Measurements from ENCODE around the gene IFNL4. TPM values are rescaled to one million over a fixed set of nuclear protein-coding genes. Genes with fewer than 3 reads are reported as not detected.
A peak's percentile ranks its signal among the peaks of the same experiment; 100 is the strongest.
"Not testable (repeated sequence)": the region's sequence is repeated elsewhere in the genome, so short reads cannot be mapped to it uniquely, and the experiment has no call there.

IFNL4 gene
- total and polyA plus RNA-seq, 8 donors = not detected

DNA sequence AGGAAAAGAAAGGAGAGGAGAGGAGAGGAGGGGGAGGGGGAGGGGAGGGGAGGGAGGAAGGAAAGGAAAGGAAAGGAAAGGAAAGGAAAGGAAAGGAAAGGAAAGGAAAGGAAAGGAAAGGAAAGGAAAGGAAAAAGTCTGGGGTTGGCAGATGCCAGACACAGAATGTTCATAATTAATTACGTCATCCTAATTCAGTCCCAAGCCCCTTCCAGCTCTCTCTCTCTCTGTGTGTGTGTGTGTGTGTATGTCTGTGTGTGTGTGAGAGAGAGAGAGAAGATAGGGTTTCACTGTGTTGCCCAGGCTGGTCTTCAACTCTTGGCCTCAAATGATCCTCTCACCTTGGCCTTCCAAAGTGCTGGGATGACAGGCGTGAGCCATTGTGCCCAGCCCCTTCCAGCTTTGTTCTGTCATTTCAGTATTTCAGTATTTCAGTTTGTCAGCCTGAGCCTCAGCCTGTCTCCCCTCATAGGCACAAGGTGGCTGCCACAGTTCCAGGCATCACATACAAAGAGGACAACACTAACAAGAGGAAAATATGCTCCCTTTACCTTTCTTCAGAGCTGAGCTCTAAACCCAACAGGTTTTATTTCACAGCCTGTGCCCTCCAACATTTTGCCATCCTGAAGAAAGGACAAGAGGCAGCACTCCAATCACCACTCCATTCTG is 18.4 kb downstream of the IFNL4 start:
- intact Hi-C loops (cut with DNase I; ENCODE audit: low total_unique reads) = no loop called here
- WGBS, 5 donors = 80 to 93% (median 85%) methylated on average over 2 of the region's 2 CpGs

DNA sequence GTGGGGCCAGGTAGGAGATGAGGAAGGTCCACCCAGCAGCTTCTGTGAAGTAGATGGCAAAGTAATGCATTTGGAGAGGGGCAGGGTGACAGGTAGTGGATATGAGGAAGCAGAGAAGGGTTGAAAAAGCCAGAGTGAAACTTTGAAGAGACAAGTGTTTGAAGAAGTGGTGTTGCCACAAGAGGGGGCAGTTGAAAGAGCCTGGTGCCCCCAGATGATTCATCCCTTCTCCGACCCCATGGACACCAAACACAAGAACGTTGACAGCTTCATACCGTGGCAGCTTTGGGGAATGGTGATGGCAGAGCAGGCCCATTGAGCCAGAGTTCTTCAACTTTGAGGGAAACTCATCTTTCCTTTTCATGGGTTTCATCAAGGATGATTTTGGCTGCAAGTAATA is 23.7 kb downstream of the IFNL4 start:
- peaks cover 0 to 44% (median 4%) of the 10 kb centered on the region in 3 donors for H3K27me3 ChIP-seq
- H3K36me3 ChIP-seq = no peaks in the 10 kb centered on the region
- intact Hi-C loops (cut with DNase I; ENCODE audit: low total_unique reads) = no loop called here
- no peak for TF ChIP-seq POLR2AphosphoS5 (IDR thresholded peaks at IDR 0.05)
- TF ChIP-seq EP300 (IDR thresholded peaks at IDR 0.05) = no peak
- TF ChIP-seq, protein P1, sequence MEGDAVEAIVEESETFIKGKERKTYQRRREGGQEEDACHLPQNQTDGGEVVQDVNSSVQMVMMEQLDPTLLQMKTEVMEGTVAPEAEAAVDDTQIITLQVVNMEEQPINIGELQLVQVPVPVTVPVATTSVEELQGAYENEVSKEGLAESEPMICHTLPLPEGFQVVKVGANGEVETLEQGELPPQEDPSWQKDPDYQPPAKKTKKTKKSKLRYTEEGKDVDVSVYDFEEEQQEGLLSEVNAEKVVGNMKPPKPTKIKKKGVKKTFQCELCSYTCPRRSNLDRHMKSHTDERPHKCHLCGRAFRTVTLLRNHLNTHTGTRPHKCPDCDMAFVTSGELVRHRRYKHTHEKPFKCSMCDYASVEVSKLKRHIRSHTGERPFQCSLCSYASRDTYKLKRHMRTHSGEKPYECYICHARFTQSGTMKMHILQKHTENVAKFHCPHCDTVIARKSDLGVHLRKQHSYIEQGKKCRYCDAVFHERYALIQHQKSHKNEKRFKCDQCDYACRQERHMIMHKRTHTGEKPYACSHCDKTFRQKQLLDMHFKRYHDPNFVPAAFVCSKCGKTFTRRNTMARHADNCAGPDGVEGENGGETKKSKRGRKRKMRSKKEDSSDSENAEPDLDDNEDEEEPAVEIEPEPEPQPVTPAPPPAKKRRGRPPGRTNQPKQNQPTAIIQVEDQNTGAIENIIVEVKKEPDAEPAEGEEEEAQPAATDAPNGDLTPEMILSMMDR (IDR thresholded peaks at IDR 0.05) = no peak
- TF ChIP-seq POLR2A (IDR thresholded peaks at IDR 0.05) = no peak
- no peaks in the 10 kb centered on the region for H3K4me1 ChIP-seq
- 16 to 45% (median 35%) methylated on average over 3 of the region's 3 CpGs for WGBS, 5 donors
- no peak overlapping the region for H3K27ac ChIP-seq
- H3K9me3 ChIP-seq = no peaks in the 10 kb centered on the region
- no peak overlapping the region for H3K4me3 ChIP-seq
- no peak for DNase-seq

More for the DNA sequence above, 18.4 kb downstream of the IFNL4 start:
- Histone ChIP-seq H3K27me3 (peaks cover 0 to 6% (median 0%) of the 10 kb centered on the region in 3 donors), H3K9me3 (no peaks in the 10 kb centered on the region), H3K36me3 (no peaks in the 10 kb centered on the region), H3K4me1 (no peaks in the 10 kb centered on the region), H3K27ac (no peak overlapping the region), H3K4me3 (no peak overlapping the region)
- TF ChIP-seq POLR2AphosphoS5 (IDR thresholded peaks at IDR 0.05) = no peak
- no peak for TF ChIP-seq EP300 (IDR thresholded peaks at IDR 0.05)
- TF ChIP-seq, protein P1 (IDR thresholded peaks at IDR 0.05) = no peak
- TF ChIP-seq POLR2A (IDR thresholded peaks at IDR 0.05) = no peak
- DNase-seq = no peak

DNA sequence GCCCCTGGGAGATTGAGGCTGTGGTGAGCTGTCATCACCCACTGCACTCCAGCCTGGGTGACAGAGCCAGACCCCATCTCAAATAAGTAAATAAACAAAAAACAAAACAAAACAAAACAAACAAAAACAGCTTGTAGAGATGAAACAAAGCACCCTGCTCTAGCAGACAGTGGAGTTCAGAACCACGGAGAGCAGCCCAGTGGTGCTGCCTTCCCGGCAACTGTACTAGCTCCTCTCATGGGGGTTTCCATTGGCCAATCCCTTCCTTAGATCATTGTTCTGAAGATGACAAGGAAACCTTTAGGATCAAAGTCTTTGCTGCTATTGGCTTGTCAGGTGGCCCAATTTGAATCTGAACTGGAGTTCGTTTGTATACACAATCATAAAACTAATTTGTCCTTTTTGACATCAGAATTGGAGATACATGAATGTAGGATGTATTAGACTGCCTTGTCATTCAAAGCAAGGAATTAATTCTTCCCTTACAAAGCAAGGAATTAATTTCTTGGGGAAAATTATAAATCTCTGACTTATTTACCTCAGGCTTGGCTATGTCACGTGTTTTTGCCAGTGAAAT is 24.9 kb downstream of the IFNL4 start:
- WGBS, 5 donors = 18 to 26% (median 18%) methylated on average over 4 of the region's 4 CpGs
- Histone ChIP-seq H3K4me3 (no peak overlapping the region), H3K9me3 (no peaks in the 10 kb centered on the region), H3K36me3 (no peaks in the 10 kb centered on the region), H3K27me3 (peaks cover 0 to 55% (median 4%) of the 10 kb centered on the region in 3 donors), H3K4me1 (no peaks in the 10 kb centered on the region), H3K27ac (no peak overlapping the region)
- intact Hi-C loops (cut with DNase I; ENCODE audit: low total_unique reads) = no loop called here
- TF ChIP-seq POLR2A (IDR thresholded peaks at IDR 0.05) (no peak), POLR2AphosphoS5 (IDR thresholded peaks at IDR 0.05) (no peak), EP300 (IDR thresholded peaks at IDR 0.05) (no peak)
- TF ChIP-seq, protein P1 (IDR thresholded peaks at IDR 0.05) = no peak
- DNase-seq = peak in 1 of 2 donors; percentile 65

DNA sequence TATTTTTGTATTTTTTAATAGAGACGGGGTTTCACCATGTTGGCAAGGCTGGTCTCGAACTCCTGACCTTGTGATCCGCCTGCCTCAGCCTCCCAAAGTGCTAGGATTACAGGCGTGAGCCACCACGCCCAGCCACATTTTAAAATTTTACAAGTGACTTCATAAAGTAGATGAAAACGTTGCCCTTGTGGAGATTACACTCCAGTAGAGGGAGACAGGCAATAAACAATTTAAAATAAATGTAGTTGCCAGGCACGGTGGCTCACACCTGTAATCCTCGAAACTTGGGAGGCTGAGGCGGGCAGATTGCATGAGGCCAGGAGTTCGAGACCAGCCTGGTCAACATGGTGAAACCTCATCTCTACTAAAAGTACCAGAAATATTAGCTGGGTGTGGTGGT is 29.5 kb downstream of the IFNL4 start:
- intact Hi-C loops (cut with DNase I; ENCODE audit: low total_unique reads) = not testable (repeated sequence)

More for the DNA sequence above, 29.5 kb downstream of the IFNL4 start:
- H3K27me3 ChIP-seq = peaks cover 0 to 66% (median 0%) of the 10 kb centered on the region in 3 donors
- not testable (repeated sequence) for H3K36me3 ChIP-seq, H3K4me1 ChIP-seq, DNase-seq, H3K4me3 ChIP-seq, H3K27ac ChIP-seq
- peaks cover 0 to 19% (median 10%) of the 10 kb centered on the region in 4 donors for H3K9me3 ChIP-seq
- WGBS, 5 donors = 60 to 63% (median 62%) methylated on average over 10 of the region's 10 CpGs

All from stomach (tissue), 9 donors.